ENCODE data around the gene MUC20. TPM values are rescaled to one million over a fixed set of nuclear protein-coding genes. Genes with fewer than 3 reads are reported as not detected.

The MUC20 gene
- total RNA-seq, 1 donor from 2014 or later = 42.1 TPM

GRCh38 chr3:195699860-195700259, 20.9 kb upstream of the MUC20 start:
- Histone ChIP-seq H3K27me3 (ENCODE audit: control insufficient read depth, insufficient read depth, low read length) (no peaks in the 10 kb centered on the region), H3K4me3 (ENCODE audit: low read depth, low read length) (no peak overlapping the region), H3K36me3 (ENCODE audit: control insufficient read depth, insufficient read depth, low read length) (no peaks in the 10 kb centered on the region)
- DNase-seq (ENCODE audit: low read depth) = no peak
- TF ChIP-seq CTCF (IDR thresholded peaks at IDR 0.05; ENCODE audit: insufficient read depth, low read length, poor library complexity, severe bottlenecking) = no peak

DNA sequence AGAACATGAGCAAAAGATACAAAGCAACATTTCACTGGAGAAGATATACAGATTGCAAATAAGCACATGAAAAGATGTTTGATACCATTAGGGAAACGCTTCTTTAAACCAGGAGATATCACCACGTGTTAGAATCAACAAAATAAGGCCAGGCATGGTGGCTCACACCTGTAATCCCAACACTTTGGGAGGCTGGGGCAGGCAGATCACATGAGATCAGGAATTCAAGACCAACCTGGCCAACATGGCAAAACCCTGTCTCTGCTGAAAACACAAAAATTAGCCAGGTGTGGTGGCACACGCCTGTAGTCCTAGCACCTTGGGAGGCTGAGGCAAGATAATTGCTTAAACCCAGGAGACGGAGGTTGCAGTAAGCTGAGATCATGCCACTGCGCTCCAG, 20.5 kb upstream of the MUC20 start:
- TF ChIP-seq CTCF (IDR thresholded peaks at IDR 0.05; ENCODE audit: insufficient read depth, low read length, poor library complexity, severe bottlenecking) = no peak
- no peak overlapping the region for H3K4me3 ChIP-seq (ENCODE audit: low read depth, low read length)
- H3K36me3 ChIP-seq (ENCODE audit: control insufficient read depth, insufficient read depth, low read length) = no peaks in the 10 kb centered on the region
- H3K27me3 ChIP-seq (ENCODE audit: control insufficient read depth, insufficient read depth, low read length) = peaks cover 2% of the 10 kb centered on the region
- DNase-seq (ENCODE audit: low read depth) = no peak

DNA sequence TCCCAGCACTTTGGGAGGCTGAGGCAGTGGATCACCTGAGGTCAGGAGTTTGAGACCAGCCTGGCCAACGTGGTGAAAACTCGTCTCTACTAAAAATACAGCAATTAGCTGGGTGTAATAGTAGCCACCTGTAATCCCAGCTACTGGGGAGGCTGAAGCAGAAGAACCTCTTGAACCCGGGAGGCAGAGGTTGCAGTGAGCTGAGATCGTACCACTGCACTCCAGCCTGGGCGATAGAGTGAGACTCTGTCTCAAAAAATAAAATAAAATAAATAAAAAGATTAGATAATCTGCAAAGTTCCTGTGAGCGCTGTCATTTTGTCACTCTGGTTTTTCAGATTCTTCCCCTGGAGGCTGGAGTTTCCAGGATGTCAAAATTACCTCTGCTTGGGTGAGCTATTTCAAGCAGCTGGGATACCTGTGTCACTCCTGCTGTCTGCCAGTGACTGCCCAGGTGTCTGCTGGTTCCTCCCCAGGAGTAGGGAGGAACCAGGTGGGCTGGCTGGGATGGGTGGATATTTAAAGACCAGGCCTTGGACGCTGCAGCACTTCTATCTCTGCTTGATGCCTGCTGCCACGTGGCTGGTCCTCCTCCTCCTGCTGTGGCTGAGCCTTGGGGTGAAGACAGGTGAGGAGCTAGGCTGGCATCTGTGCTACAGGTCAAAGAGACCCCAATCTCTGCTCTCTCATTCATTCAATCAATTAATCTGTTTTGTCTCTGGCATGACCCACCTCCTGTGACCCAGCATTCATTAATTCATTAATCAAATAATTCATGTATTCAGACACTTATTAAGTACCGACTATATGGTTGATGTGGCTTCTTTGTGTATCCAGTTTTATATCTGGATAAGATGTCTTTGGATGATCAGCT, 19.5 kb upstream of the MUC20 start:
- Histone ChIP-seq H3K4me3 (ENCODE audit: low read depth, low read length) (no peak overlapping the region), H3K36me3 (ENCODE audit: control insufficient read depth, insufficient read depth, low read length) (no peaks in the 10 kb centered on the region), H3K27me3 (ENCODE audit: control insufficient read depth, insufficient read depth, low read length) (peaks cover 2% of the 10 kb centered on the region)
- no peak for TF ChIP-seq CTCF (IDR thresholded peaks at IDR 0.05; ENCODE audit: insufficient read depth, low read length, poor library complexity, severe bottlenecking)
- DNase-seq (ENCODE audit: low read depth) = no peak

DNA sequence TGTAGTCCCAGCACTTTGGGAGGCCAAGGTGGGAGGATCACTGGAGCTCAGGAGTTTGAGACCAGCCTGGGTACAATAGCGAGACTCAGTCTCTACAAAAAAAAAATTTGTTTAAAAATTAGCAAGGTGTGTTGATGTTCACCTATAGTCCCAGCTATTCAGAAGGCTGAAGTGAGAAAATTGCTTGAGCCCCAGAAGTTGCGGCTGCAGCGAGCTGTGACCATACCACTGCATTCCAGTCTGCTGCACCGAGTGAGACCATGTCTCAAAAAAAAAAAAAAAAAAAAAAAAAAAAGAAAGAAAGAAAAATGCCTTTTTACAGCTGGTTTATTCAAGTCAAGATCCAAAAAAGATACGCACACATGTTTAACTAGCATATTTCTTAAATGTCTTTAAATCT, 17.0 kb upstream of the MUC20 start:
- no peak overlapping the region for H3K4me3 ChIP-seq (ENCODE audit: low read depth, low read length)
- no peak for TF ChIP-seq CTCF (IDR thresholded peaks at IDR 0.05; ENCODE audit: insufficient read depth, low read length, poor library complexity, severe bottlenecking)
- H3K36me3 ChIP-seq (ENCODE audit: control insufficient read depth, insufficient read depth, low read length) = no peaks in the 10 kb centered on the region
- peaks cover 2% of the 10 kb centered on the region for H3K27me3 ChIP-seq (ENCODE audit: control insufficient read depth, insufficient read depth, low read length)
- no peak for DNase-seq (ENCODE audit: low read depth)

DNA sequence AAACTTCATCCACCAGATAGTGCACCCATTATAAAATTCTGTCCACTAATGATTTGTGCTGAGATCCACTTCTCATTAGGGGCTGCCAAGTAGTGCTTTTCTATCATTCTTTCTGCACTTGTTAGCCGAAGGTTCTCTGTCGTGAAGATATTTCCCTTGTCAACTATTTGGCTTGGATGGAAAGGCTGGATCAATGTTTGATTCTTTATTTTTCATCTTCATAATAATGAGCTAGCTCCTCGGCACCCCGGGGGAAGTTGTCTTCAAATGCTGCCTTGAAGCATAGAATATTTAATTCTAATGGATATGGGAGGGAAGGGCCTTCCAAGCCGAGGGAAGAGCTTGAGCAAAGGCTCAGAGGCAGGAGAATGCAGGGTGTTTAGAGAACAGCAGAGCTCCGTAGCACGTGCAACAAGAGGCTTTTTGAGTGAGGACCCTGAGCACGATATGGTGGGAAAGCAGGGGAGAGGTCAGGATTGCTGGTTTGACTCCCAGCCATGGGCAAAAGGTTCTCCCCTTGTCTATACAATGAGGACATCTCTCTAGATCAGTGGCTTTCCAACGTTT, 16.3 kb upstream of the MUC20 start:
- Histone ChIP-seq H3K4me3 (ENCODE audit: low read depth, low read length) (no peak overlapping the region), H3K36me3 (ENCODE audit: control insufficient read depth, insufficient read depth, low read length) (no peaks in the 10 kb centered on the region), H3K27me3 (ENCODE audit: control insufficient read depth, insufficient read depth, low read length) (peaks cover 2% of the 10 kb centered on the region)
- no peak for DNase-seq (ENCODE audit: low read depth)
- TF ChIP-seq CTCF (IDR thresholded peaks at IDR 0.05; ENCODE audit: insufficient read depth, low read length, poor library complexity, severe bottlenecking) = no peak
